HG03159 (cell line): ENCODE measurements around the gene TTF1.
A peak's percentile ranks its signal among the peaks of the same experiment; 100 is the strongest.

ENCODE experiments used
- ATAC-seq: cut with Tn5 transposase; IDR thresholded peaks from one replicate; pipeline ENCODE4 v1.9.1; 2021; ENCODE audit warnings: mild to moderate bottlenecking, moderate library complexity; ENCODE audit not compliant: unreplicated experiment

The TTF1 gene

GRCh38 chr9:132406554-132407122 is at the start of gene TTF1:
TTF1 (minus strand) TSS chr9:132406840; CDS start chr9:132402821, 4,019 bp downstream.
- peak; percentile 74 for ATAC-seq

- ATAC-seq: no peak
These were observed 49.6 kb upstream of the TTF1 start for GRCh38 chr9:132456241-132456640.

GRCh38 chr9:132451276-132451675 is 44.6 kb upstream of the TTF1 start:
- no peak for ATAC-seq

- ATAC-seq: no peak
These were observed 41.3 kb upstream of the TTF1 start for GRCh38 chr9:132447902-132448301.

GRCh38 chr9:132447346-132447745 is 40.7 kb upstream of the TTF1 start:
- ATAC-seq: no peak

GRCh38 chr9:132446887-132447286 is 40.2 kb upstream of the TTF1 start:
- no peak for ATAC-seq

- no peak for ATAC-seq
These were observed 37.4 kb upstream of the TTF1 start for GRCh38 chr9:132443951-132444607.

GRCh38 chr9:132441404-132441803 is 34.8 kb upstream of the TTF1 start:
- ATAC-seq: no peak

- ATAC-seq: no peak
These were observed 34.1 kb upstream of the TTF1 start for GRCh38 chr9:132440735-132441134.

- ATAC-seq: no peak
These were observed 32.5 kb upstream of the TTF1 start for GRCh38 chr9:132439153-132439552.

- no peak for ATAC-seq
These were observed 28.2 kb upstream of the TTF1 start for GRCh38 chr9:132434881-132435280.

GRCh38 chr9:132430998-132431397 is 24.4 kb upstream of the TTF1 start:
- ATAC-seq: no peak

GRCh38 chr9:132426639-132427414 is 20.2 kb upstream of the TTF1 start:
- ATAC-seq: no peak

GRCh38 chr9:132425675-132426062 is 19.0 kb upstream of the TTF1 start:
- ATAC-seq: no peak

GRCh38 chr9:132424857-132425674 is 18.4 kb upstream of the TTF1 start:
- ATAC-seq: no peak

- ATAC-seq: no peak
These were observed 16.9 kb upstream of the TTF1 start for GRCh38 chr9:132423503-132423902.

GRCh38 chr9:132422574-132422973 is 15.9 kb upstream of the TTF1 start:
- ATAC-seq: no peak

GRCh38 chr9:132418726-132419363 is 12.2 kb upstream of the TTF1 start:
- no peak for ATAC-seq

- ATAC-seq: no peak
These were observed 8.5 kb upstream of the TTF1 start for GRCh38 chr9:132415181-132415580.

- ATAC-seq: no peak
These were observed 8.1 kb upstream of the TTF1 start for GRCh38 chr9:132414731-132415130.

- no peak for ATAC-seq
These were observed 7.3 kb upstream of the TTF1 start for GRCh38 chr9:132413926-132414325.
